ENCODE measurements around the gene GAGE12J.

- TF ChIP-seq, protein P1, sequence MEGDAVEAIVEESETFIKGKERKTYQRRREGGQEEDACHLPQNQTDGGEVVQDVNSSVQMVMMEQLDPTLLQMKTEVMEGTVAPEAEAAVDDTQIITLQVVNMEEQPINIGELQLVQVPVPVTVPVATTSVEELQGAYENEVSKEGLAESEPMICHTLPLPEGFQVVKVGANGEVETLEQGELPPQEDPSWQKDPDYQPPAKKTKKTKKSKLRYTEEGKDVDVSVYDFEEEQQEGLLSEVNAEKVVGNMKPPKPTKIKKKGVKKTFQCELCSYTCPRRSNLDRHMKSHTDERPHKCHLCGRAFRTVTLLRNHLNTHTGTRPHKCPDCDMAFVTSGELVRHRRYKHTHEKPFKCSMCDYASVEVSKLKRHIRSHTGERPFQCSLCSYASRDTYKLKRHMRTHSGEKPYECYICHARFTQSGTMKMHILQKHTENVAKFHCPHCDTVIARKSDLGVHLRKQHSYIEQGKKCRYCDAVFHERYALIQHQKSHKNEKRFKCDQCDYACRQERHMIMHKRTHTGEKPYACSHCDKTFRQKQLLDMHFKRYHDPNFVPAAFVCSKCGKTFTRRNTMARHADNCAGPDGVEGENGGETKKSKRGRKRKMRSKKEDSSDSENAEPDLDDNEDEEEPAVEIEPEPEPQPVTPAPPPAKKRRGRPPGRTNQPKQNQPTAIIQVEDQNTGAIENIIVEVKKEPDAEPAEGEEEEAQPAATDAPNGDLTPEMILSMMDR (IDR thresholded peaks at IDR 0.05) = no peak
- TF ChIP-seq POLR2A (IDR thresholded peaks at IDR 0.05) = no peak
Observed at GRCh38 chrX:49292400-49293362, 29.2 kb upstream of the GAGE12J start.
